Fibroblast of lung (primary cell): ENCODE measurements around the gene OPN3. TPM values are rescaled to one million over a fixed set of nuclear protein-coding genes. Genes with fewer than 3 reads are reported as not detected.
A peak's percentile ranks its signal among the peaks of the same experiment; 100 is the strongest.

Experiments used
- DNase-seq, 2 donors: peaks; one replicate each; pipeline versions ENCODE4 v3.0.0 to v3.0.0-alpha.2; 2010; ENCODE audit warnings: low read depth in 2 of 2
- H2AFZ ChIP-seq: 2 replicates; pipeline ENCODE4 v1.5.1; 2012; ENCODE audit warnings: low read length, control low read depth, inconsistent platforms
- H3K27ac ChIP-seq: 2 replicates; pipeline ENCODE4 v1.5.1; 2011; ENCODE audit warnings: low read length, control low read depth; ENCODE audit not compliant: insufficient read depth
- H3K27me3 ChIP-seq: 2 replicates; pipeline ENCODE4 v1.5.1; 2011; ENCODE audit warnings: mild to moderate bottlenecking, low read length; ENCODE audit not compliant: control insufficient read depth, insufficient read depth
- H3K36me3 ChIP-seq: 2 replicates; pipeline ENCODE4 v1.5.1; 2011; ENCODE audit warnings: low read length; ENCODE audit not compliant: control insufficient read depth, insufficient read depth
- H3K4me1 ChIP-seq: 2 replicates; pipeline ENCODE4 v1.5.1; 2011; ENCODE audit warnings: low read length; ENCODE audit not compliant: control insufficient read depth, insufficient read depth; ENCODE audit errors: extremely low read depth
- H3K4me2 ChIP-seq: 2 replicates; pipeline ENCODE4 v1.5.1; 2011; ENCODE audit warnings: low read length, control low read depth; ENCODE audit not compliant: insufficient read depth; ENCODE audit errors: extremely low read depth
- H3K4me3 ChIP-seq, 4 experiments: fragments of 200-600 bp in 1 of 4; sonication (generic) in 1 of 4; replicated peaks in 1 of 4; 2 replicates each; pipeline ENCODE4 v1.5.1; 2011 to 2016; ENCODE audit warnings: low read length in 4 of 4, low read depth in 3 of 4, mild to moderate bottlenecking in 3 of 4, control low read depth in 2 of 4, inconsistent platforms in 1 of 4, mixed read lengths in 1 of 4; ENCODE audit not compliant: insufficient read depth in 1 of 4; ENCODE audit errors: control extremely low read depth in 1 of 4
- H3K79me2 ChIP-seq: 2 replicates; pipeline ENCODE4 v1.5.1; 2012; ENCODE audit warnings: mild to moderate bottlenecking, low read length, inconsistent platforms; ENCODE audit not compliant: control insufficient read depth, insufficient read depth
- H3K9ac ChIP-seq: 2 replicates; pipeline ENCODE4 v1.5.1; 2011; ENCODE audit warnings: mild to moderate bottlenecking, low read length, control low read depth; ENCODE audit not compliant: insufficient read depth
- H3K9me3 ChIP-seq: 2 replicates; pipeline ENCODE4 v1.5.1; 2012; ENCODE audit warnings: low read depth, low read length; ENCODE audit not compliant: control insufficient read depth, insufficient read depth
- H4K20me1 ChIP-seq: 2 replicates; pipeline ENCODE4 v1.5.1; 2011; ENCODE audit warnings: low read length; ENCODE audit not compliant: control insufficient read depth, insufficient read depth; ENCODE audit errors: extremely low read depth
- CTCF ChIP-seq, 2 donors: IDR thresholded peaks in 1 of 2; conservative IDR thresholded peaks in 1 of 2; 1 replicate in 1 of 2; 2 replicates in 1 of 2; pipeline ENCODE4 v1.5.1; 2011 to 2012; ENCODE audit warnings: low read length in 2 of 2, control low read depth in 1 of 2, inconsistent platforms in 1 of 2, low read depth in 1 of 2, mild to moderate bottlenecking in 1 of 2
- EZH2 ChIP-seq: IDR thresholded peaks from 2 replicates; pipeline ENCODE4 v1.5.1; 2012; ENCODE audit warnings: low read length, control low read depth, mild to moderate bottlenecking; ENCODE audit errors: missing control alignments
- polyA plus RNA-seq, 2 donors: library from polyadenylated mRNA; depleted of rRNA in 1 of 2; stranded (reverse) in 1 of 2; unstranded in 1 of 2; fragments of >200 nt; gene quantifications; 2 replicates each; pipeline ENCODE4 v1.2.1, GENCODE V29; 2011 to 2012; ENCODE audit warnings: missing spikeins in 1 of 2
- total RNA-seq: library from RNA; depleted of rRNA; stranded (reverse); fragments of >200 nt; gene quantifications from 2 replicates; pipeline ENCODE4 v1.2.1, GENCODE V29; 2014

OPN3 gene
- total and polyA plus RNA-seq, 2 donors (not counting 1 experiment from before 2014, with no cell fraction given): 32.5 to 58.9 TPM

DNA sequence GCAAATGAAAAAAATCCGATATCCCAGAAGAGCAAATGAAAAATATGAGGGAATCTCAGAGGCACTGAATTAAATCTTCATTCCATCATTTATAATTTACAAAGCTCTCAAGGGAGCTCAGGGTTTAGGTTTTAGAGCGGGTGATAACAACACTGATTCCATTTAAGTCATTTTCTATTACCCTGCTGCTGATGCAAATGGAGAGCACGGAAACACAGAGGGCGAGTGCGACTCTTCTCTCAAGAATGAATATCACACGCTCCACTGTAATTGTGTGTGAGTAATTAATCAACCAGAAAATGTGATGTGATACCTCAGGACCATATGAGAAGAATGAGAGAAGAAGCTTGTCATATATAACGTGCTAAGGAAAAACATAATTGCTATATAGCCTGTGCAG, 22.7 kb downstream of the OPN3 start:
- no peaks in the 10 kb centered on the region for H3K9me3 ChIP-seq
- H3K4me1 ChIP-seq: no peaks in the 10 kb centered on the region

DNA sequence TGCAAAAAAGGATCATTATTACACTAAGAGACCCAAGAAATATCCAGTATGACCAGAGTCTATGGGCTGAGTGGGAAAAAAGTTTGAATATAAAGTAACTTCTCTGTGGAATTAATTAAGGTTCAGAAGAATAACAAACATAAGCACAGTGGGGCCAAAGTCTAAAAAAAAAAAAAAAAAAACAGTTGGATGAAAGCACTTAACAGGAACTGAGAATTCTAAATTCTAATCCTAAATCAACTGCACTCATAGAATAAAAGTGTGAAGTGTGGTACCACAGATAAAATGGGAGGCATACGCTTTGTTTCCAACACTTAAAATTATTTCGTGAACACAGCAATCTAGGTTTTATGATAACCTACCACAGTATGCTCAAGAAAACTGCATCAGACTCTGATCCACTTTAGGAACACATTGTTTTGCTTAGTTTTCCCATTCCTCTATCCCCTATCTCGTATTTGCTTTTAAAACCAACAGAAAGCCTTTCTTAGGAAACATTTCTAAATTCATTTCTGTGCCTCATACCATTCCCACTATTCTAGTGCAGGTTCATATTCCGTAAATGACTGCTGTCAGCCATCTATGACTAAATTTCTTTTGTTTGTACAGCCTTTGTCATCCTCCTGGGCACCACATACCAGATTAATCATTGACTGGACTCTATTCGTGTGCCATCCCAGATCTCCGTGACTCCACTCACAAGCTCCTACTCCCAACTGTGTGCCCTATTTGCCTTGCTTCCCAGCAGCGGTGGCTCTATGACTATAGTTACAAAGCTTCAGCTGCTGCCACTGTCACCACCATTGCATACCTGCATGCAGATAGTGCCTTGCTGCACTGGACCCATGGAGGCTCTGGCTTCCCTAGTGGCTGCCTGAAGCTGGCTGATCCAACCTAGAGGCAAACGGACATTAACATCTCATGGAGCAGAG, 24.9 kb downstream of the OPN3 start:
- Histone ChIP-seq H3K27ac (no peak overlapping the region), H3K4me3 (no peak overlapping the region), H2AFZ (no peak overlapping the region), H3K4me2 (no peak overlapping the region), H3K9ac (no peak overlapping the region), H3K9me3 (no peaks in the 10 kb centered on the region), H3K79me2 (no peaks in the 10 kb centered on the region), H4K20me1 (no peaks in the 10 kb centered on the region), H3K36me3 (no peaks in the 10 kb centered on the region), H3K4me1 (peaks cover 9% of the 10 kb centered on the region), H3K27me3 (no peaks in the 10 kb centered on the region)
- no peak for TF ChIP-seq CTCF (conservative IDR thresholded peaks at IDR 0.05 in 1 of 2, IDR thresholded peaks at IDR 0.05 in 1 of 2; ENCODE audit: low read depth in 1 of 2, low read length in 2 of 2)
- no peak for TF ChIP-seq EZH2
- peak in 1 of 2 donors; percentile 27 for DNase-seq

More for the DNA sequence above, 22.7 kb downstream of the OPN3 start:
- no peak overlapping the region for H2AFZ ChIP-seq
- no peak overlapping the region for H3K27ac ChIP-seq
- peaks cover 2% of the 10 kb centered on the region for H3K36me3 ChIP-seq
- TF ChIP-seq EZH2: no peak
- TF ChIP-seq CTCF (conservative IDR thresholded peaks at IDR 0.05 in 1 of 2, IDR thresholded peaks at IDR 0.05 in 1 of 2; ENCODE audit: low read depth in 1 of 2, low read length in 2 of 2): no peak
- no peaks in the 10 kb centered on the region for H3K79me2 ChIP-seq
- no peak for DNase-seq
- H3K4me2 ChIP-seq: no peak overlapping the region
- H3K27me3 ChIP-seq: no peaks in the 10 kb centered on the region
- H3K4me3 ChIP-seq: no peak overlapping the region
- H4K20me1 ChIP-seq: no peaks in the 10 kb centered on the region
- H3K9ac ChIP-seq: no peak overlapping the region

DNA sequence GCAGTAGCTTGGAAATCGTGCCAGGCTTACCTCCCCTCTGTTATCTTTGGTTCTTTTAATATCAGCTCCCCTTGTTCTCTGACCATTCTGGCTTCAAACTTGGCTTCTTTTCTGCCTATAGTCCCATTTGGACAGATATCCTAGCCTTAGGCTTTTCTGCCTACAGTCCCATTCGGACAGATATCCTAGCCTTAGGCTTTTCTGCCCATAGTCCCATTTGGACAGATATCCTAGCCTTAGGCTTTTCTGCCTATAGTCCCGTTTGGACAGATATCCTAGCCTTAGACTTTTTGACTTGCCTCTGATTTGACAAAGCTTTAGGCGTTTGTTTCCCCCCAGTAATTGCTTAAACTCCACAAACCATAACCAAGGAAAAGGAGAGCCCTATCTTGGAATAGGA, 25.6 kb downstream of the OPN3 start:
- no peaks in the 10 kb centered on the region for H4K20me1 ChIP-seq
- H3K27ac ChIP-seq: no peak overlapping the region
- H3K9me3 ChIP-seq: no peaks in the 10 kb centered on the region
- H3K79me2 ChIP-seq: no peaks in the 10 kb centered on the region
- no peak overlapping the region for H2AFZ ChIP-seq
- H3K4me3 ChIP-seq: no peak overlapping the region
- no peaks in the 10 kb centered on the region for H3K27me3 ChIP-seq
- TF ChIP-seq EZH2: no peak
- no peak for TF ChIP-seq CTCF (conservative IDR thresholded peaks at IDR 0.05 in 1 of 2, IDR thresholded peaks at IDR 0.05 in 1 of 2; ENCODE audit: low read depth in 1 of 2, low read length in 2 of 2)
- no peak overlapping the region for H3K4me2 ChIP-seq
- no peak overlapping the region for H3K9ac ChIP-seq
- no peaks in the 10 kb centered on the region for H3K36me3 ChIP-seq
- H3K4me1 ChIP-seq: peaks cover 9% of the 10 kb centered on the region
- DNase-seq: no peak
